ENCODE measurements around the gene ISG20.

DNA sequence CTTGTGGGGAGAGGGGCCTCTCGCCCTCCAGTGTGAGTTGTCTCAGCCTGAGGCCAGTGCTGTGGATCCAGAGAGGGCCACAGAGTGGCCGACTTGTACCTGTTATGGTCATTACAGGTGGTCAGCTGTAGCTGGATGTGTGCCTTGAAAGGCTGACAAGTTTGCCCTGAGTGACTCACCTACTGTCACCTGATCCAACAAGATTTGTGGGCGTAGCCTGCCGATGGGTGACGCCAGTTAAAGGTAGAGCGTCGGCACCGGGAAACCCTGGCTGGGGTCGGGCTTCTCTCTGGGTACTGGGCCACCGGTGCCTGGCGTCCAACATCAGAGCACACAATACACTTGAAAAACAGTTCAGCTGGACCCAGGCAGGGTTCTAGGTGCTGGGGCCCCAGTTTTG is 2.8 kb upstream of the ISG20 start:
- TF ChIP-seq, protein P1, sequence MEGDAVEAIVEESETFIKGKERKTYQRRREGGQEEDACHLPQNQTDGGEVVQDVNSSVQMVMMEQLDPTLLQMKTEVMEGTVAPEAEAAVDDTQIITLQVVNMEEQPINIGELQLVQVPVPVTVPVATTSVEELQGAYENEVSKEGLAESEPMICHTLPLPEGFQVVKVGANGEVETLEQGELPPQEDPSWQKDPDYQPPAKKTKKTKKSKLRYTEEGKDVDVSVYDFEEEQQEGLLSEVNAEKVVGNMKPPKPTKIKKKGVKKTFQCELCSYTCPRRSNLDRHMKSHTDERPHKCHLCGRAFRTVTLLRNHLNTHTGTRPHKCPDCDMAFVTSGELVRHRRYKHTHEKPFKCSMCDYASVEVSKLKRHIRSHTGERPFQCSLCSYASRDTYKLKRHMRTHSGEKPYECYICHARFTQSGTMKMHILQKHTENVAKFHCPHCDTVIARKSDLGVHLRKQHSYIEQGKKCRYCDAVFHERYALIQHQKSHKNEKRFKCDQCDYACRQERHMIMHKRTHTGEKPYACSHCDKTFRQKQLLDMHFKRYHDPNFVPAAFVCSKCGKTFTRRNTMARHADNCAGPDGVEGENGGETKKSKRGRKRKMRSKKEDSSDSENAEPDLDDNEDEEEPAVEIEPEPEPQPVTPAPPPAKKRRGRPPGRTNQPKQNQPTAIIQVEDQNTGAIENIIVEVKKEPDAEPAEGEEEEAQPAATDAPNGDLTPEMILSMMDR (IDR thresholded peaks at IDR 0.05; ENCODE audit: low read depth, low read length, poor library complexity, severe bottlenecking), result no peak
- no peak for TF ChIP-seq EZH2phosphoT487 (IDR thresholded peaks at IDR 0.05; ENCODE audit: borderline replicate concordance, low read length)
